PC-9 (cell line): ENCODE measurements around the gene MAPK10. TPM values are rescaled to one million over a fixed set of nuclear protein-coding genes. Genes with fewer than 3 reads are reported as not detected.

ENCODE experiments used
- BruUV-seq: library from RNA; stranded (reverse); fragments of 400-500 nt; replicated peaks from 2 replicates; lab custom pipeline; 2021; lab: Mats Ljungman, UMichigan
- CTCF ChIA-PET: fragments of 300-600 bp; sonication (Branson Sonifier 250); formaldehyde crosslinking; loops from one replicate; lab custom pipeline; 2022; ENCODE audit warnings: antibody characterized with exemption; lab: Charles Lee
- POLR2A ChIA-PET: fragments of 300-600 bp; sonication (Branson Sonifier 250); formaldehyde crosslinking; loops from one replicate; lab custom pipeline; 2022; ENCODE audit warnings: antibody characterized with exemption; ENCODE audit not compliant: unreplicated experiment; lab: Charles Lee
- DNase-seq, 2 experiments: peaks; one replicate each; pipeline versions ENCODE4 v3.0.0 to v3.0.0-alpha.2; 2015 to 2022; ENCODE audit warnings: mixed read lengths in 1 of 2
- H2AFZ ChIP-seq: fragments of 200-600 bp; sonication (generic); 2 replicates; pipeline ENCODE4 v1.8.1; 2017; ENCODE audit warnings: antibody characterized with exemption
- H3F3A ChIP-seq: fragments of 200-600 bp; sonication (generic); 2 replicates; pipeline ENCODE4 v1.8.1; 2017; ENCODE audit warnings: antibody characterized with exemption, mild to moderate bottlenecking, low read depth; ENCODE audit not compliant: insufficient read depth
- H3K27ac ChIP-seq: fragments of 200-600 bp; sonication (generic); 2 replicates; pipeline ENCODE4 v1.6.1; 2016; ENCODE audit warnings: mixed run types
- H3K27me3 ChIP-seq: fragments of 200-600 bp; sonication (generic); 2 replicates; pipeline ENCODE4 v1.6.1; 2016; ENCODE audit warnings: low read depth, mixed run types; ENCODE audit not compliant: insufficient read depth
- H3K36me3 ChIP-seq: fragments of 200-600 bp; sonication (generic); 2 replicates; pipeline ENCODE4 v1.6.1; 2016; ENCODE audit warnings: low read depth, mixed run types
- H3K4me1 ChIP-seq: fragments of 200-600 bp; sonication (generic); replicated peaks from 2 replicates; pipeline ENCODE4 v1.6.1; 2016; ENCODE audit warnings: mixed run types; ENCODE audit not compliant: insufficient read depth
- H3K4me2 ChIP-seq: fragments of 200-600 bp; sonication (generic); 2 replicates; pipeline ENCODE4 v1.6.1; 2017; ENCODE audit warnings: mixed run types
- H3K4me3 ChIP-seq: fragments of 200-600 bp; sonication (generic); 2 replicates; pipeline ENCODE4 v1.6.1; 2016; ENCODE audit warnings: mixed run types
- H3K79me2 ChIP-seq: fragments of 200-600 bp; sonication (generic); 2 replicates; pipeline ENCODE4 v1.6.1; 2017; ENCODE audit warnings: low read depth, mixed run types
- H3K9me2 ChIP-seq: fragments of 200-600 bp; sonication (generic); 2 replicates; pipeline ENCODE4 v1.8.1; 2017; ENCODE audit warnings: mild to moderate bottlenecking; ENCODE audit not compliant: insufficient read depth
- H3K9me3 ChIP-seq: fragments of 200-600 bp; sonication (generic); 2 replicates; pipeline ENCODE4 v1.8.1; 2016; ENCODE audit warnings: low read depth; ENCODE audit not compliant: insufficient read depth
- H4K20me1 ChIP-seq: fragments of 200-600 bp; sonication (generic); 2 replicates; pipeline ENCODE4 v1.8.1; 2017; ENCODE audit not compliant: insufficient read depth
- EZH2 ChIP-seq: fragments of 200-600 bp; sonication (generic); IDR thresholded peaks from 2 replicates; pipeline ENCODE4 v1.8.0; 2017; ENCODE audit warnings: antibody characterized with exemption, low read depth
- intact Hi-C: fragments of 100-400 bp; cut with micrococcal nuclease; formaldehyde crosslinking; loops from one replicate; pipeline ENCODE4 v1.10.0; 2022; ENCODE audit not compliant: unreplicated experiment
- total RNA-seq: library from RNA; stranded (reverse); gene quantifications from 2 replicates; pipeline ENCODE4 v1.2.3, GENCODE V29; 2021
- TF ChIP-seq, protein P1 (sequence below): fragments of 200-600 bp; sonication (generic); conservative IDR thresholded peaks from 2 replicates; pipeline ENCODE4 v1.6.1; 2017; ENCODE audit warnings: mixed run types, antibody characterized with exemption, mild to moderate bottlenecking, moderate library complexity

Gene MAPK10
- total RNA-seq, 1 experiment from 2014 or later = 4.2 TPM

DNA sequence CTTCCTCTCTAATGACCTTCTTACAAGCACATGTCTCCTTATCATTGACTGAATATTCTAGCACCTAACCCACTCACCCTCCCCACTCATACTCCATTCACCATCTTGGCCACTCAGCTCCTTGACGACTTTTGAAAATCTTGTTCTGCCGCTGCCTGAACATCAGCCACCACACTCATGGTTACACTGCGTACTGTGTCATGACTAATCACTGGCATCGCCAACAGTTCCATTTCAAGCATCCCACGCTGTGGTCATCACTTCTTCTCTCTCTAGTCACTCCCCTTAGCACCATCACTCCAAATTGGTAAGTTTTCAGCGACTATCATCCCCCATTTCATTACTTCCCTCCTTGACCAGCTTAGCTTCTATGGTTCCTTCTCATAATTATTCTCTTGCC, 352.8 kb downstream of the MAPK10 start:
- intact Hi-C loops = no loop called here
- no peak overlapping the region for H3K27ac ChIP-seq
- BruUV-seq = no TSS peak
- H3K79me2 ChIP-seq = no peaks in the 10 kb centered on the region
- H3K4me3 ChIP-seq = no peak overlapping the region
- no peaks in the 10 kb centered on the region for H3K9me2 ChIP-seq
- H3K27me3 ChIP-seq = no peaks in the 10 kb centered on the region
- H3F3A ChIP-seq = no peaks in the 10 kb centered on the region
- H3K9me3 ChIP-seq = no peaks in the 10 kb centered on the region
- TF ChIP-seq, protein P1, sequence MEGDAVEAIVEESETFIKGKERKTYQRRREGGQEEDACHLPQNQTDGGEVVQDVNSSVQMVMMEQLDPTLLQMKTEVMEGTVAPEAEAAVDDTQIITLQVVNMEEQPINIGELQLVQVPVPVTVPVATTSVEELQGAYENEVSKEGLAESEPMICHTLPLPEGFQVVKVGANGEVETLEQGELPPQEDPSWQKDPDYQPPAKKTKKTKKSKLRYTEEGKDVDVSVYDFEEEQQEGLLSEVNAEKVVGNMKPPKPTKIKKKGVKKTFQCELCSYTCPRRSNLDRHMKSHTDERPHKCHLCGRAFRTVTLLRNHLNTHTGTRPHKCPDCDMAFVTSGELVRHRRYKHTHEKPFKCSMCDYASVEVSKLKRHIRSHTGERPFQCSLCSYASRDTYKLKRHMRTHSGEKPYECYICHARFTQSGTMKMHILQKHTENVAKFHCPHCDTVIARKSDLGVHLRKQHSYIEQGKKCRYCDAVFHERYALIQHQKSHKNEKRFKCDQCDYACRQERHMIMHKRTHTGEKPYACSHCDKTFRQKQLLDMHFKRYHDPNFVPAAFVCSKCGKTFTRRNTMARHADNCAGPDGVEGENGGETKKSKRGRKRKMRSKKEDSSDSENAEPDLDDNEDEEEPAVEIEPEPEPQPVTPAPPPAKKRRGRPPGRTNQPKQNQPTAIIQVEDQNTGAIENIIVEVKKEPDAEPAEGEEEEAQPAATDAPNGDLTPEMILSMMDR = no peak
- TF ChIP-seq EZH2 = no peak
- ChIA-PET POLR2A (no interaction called here), CTCF (no interaction called here)
- no peak overlapping the region for H3K4me2 ChIP-seq
- no peaks in the 10 kb centered on the region for H3K36me3 ChIP-seq
- no peaks in the 10 kb centered on the region for H4K20me1 ChIP-seq
- no peaks in the 10 kb centered on the region for H3K4me1 ChIP-seq
- DNase-seq = no peak
- H2AFZ ChIP-seq = no peak overlapping the region

DNA sequence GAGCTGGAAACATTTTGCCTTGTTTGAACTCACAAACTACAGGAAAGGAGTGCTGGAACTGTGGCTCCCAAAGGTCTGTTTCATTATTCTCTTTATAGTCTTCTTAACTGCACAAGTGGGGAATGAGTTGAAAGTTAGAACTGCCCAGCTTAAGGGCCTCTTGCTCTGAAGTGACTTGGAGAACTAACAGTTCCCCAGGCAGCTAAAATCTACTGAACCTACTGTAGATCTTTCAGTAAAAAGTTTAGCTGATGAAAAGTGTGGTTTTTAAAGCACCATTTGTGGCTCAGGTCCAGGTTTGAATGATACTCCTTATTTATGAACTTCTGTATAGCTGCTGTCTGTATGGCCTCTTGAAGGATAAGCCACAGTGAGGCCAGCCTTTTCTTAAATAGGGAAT, 353.8 kb downstream of the MAPK10 start:
- POLR2A ChIA-PET = no interaction called here
- CTCF ChIA-PET = interaction anchor here (0.5 kb wide), 1 partner anchor 1444 kb away, joined by 8 read pairs; no protein-coding TSS in a partner anchor
- Histone ChIP-seq H3K4me1 (no peaks in the 10 kb centered on the region), H3K79me2 (no peaks in the 10 kb centered on the region), H3K4me3 (no peak overlapping the region), H3K9me3 (no peaks in the 10 kb centered on the region), H3K27me3 (no peaks in the 10 kb centered on the region), H2AFZ (no peak overlapping the region), H3F3A (no peaks in the 10 kb centered on the region), H3K9me2 (no peaks in the 10 kb centered on the region), H3K27ac (no peak overlapping the region), H3K4me2 (no peak overlapping the region), H4K20me1 (no peaks in the 10 kb centered on the region), H3K36me3 (no peaks in the 10 kb centered on the region)
- BruUV-seq = no TSS peak
- TF ChIP-seq, protein P1 = no peak
- no peak for TF ChIP-seq EZH2
- intact Hi-C loops = no loop called here
- DNase-seq = no peak

DNA sequence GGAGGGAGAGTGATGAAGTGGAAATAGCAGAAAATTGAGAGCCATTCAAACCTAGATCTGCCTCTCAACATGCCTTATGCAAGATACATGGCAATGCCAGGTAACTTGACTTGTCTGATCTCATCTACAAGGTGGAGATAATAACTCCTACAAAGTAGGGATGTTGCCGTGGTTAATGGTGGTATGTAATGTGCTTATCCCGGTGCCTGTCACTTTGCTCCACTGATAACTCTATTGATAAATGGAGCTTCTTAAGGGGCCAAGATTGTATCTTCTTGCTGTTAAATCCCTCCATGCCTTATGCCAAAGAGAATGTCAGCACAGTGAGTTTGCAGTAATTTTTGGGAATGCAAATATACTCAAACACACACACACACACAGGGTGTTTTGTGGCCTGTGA, 355.8 kb downstream of the MAPK10 start:
- DNase-seq = no peak
- no peaks in the 10 kb centered on the region for H3K9me3 ChIP-seq
- CTCF ChIA-PET = no interaction called here
- no peak overlapping the region for H3K4me2 ChIP-seq
- H3F3A ChIP-seq = no peaks in the 10 kb centered on the region
- intact Hi-C loops = no loop called here
- H3K27me3 ChIP-seq = no peaks in the 10 kb centered on the region
- no peaks in the 10 kb centered on the region for H3K36me3 ChIP-seq
- H2AFZ ChIP-seq = no peak overlapping the region
- no peaks in the 10 kb centered on the region for H3K9me2 ChIP-seq
- no peak overlapping the region for H3K27ac ChIP-seq
- BruUV-seq = no TSS peak
- no peak for TF ChIP-seq EZH2
- TF ChIP-seq, protein P1 = no peak
- no peaks in the 10 kb centered on the region for H3K4me1 ChIP-seq
- H3K4me3 ChIP-seq = no peak overlapping the region
- POLR2A ChIA-PET = no interaction called here
- H3K79me2 ChIP-seq = no peaks in the 10 kb centered on the region
- H4K20me1 ChIP-seq = no peaks in the 10 kb centered on the region
